Activated CD4-positive, CD25-positive, alpha-beta regulatory T cell treated with anti-CD3 and anti-CD28 coated beads, Interleukin-2, amount 50 U/mL, for 72 hours (primary cell): Measurements from ENCODE around the gene TMEM209.
"Not testable (repeated sequence)": the region's sequence is repeated elsewhere in the genome, so short reads cannot be mapped to it uniquely, and the experiment has no call there.

Experiments
- DNase-seq: peaks from one replicate; pipeline ENCODE4 v3.0.0; 2021

The TMEM209 gene

DNA sequence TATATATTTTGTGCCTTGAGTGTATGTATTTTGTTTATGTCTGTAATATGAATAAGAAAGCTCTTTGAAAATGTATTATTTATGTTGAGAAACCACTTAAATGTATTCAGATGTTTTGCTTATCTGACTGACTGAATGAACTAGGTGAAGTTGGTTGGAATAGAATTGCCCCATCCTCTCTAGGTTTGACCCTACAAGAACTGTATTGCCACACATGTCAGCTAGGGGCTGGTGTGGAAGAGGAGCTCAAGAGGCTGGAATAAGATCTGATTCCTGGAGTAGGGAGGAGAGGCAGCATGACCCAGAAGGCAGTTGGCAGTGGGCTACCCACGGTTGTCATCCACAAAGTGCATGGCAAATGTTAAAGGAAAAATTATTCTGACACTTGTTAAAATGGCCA lies 11.5 kb upstream of the TMEM209 start:
- DNase-seq = no peak

DNA sequence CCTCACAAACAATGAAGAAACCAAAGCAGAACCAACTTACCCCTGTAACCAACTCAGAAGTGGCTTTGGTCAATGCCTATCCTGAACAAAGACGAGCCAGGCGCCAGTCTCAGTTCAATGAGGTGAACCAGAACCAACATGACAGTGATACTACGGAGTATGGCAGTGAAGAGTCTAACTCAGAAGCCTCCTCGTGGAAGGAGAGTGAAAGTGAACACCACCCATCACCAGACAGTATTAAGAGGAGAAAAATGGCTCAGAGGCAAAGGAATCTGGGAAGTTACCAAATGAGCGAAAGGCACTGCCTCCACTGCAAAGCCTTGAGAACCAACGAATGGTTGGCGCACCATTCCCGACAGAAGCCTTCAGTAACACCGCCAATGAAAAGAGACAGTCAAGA lies 10.8 kb upstream of the TMEM209 start:
- no peak for DNase-seq

DNA sequence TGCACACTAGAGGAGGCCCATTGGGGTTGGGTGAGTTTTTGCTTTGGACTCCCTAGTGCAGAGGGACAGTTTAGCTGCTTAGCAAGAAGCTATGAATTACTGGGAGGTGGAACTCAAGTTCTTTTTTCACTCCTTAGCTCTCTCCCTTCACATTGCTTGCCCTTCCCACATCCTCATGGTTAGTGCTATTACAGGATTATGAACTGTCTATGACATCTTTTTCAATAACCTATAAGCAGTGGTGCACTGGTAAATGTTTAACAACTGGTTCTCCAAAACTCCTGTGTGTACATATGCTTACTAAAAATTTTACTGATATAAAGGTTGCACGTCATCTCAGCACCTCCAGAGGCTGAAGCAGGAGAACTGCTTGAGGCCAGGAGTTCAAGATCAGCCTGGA lies 8.6 kb upstream of the TMEM209 start:
- DNase-seq = no peak

DNA sequence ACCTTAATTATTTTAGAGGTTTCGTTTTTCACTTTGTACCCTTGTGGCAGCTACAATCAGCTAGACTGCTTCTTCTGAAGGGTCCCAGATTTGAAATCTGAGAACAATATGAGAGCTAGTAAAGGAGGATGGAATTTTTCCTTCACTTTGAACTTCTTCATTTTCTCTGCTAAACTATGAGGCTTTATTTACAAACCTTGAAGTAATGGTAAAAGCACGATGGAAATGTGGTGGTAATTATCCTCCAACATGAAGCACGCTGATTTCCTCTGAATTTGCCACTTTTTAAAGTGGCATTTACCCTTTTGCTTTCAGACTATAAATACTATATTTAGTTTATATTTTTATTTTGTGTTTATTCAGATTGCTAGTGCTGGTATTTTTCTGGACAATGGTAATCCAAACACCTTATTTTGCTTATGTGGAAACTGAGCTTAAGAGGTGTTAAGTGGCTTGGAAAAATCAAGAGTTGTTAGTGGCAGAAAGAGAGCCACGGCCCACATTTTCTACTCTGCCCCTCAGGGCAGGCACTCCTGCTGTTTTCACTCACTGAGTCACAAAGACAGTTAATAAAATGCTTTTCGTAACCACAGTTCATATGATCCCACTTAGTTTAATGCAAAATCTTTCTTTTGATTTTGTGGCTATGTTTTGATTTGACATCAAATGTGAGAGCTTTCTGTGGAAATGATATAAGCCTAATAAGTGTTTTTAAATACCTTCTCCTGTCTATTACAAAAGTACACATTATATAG lies 5.2 kb upstream of the TMEM209 start:
- no peak for DNase-seq

DNA sequence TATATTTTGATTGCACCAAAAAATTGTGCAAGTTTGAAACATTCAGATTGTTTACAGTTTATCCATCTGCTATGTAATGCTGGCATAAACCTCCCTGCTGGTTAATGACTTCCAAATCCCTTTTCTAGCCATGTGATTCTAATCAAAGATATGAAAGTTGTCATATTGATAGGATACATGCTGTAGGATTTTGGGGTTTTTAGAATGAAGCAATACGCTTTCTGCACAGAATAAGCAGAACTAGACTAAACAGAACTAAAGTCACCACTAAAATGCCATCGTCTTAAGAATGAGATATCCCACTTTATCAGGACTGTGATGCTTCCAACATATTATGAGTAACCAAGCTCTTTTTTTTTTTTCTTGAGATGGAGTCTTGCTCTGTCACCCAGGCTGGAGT lies 3.3 kb upstream of the TMEM209 start:
- no peak for DNase-seq

DNA sequence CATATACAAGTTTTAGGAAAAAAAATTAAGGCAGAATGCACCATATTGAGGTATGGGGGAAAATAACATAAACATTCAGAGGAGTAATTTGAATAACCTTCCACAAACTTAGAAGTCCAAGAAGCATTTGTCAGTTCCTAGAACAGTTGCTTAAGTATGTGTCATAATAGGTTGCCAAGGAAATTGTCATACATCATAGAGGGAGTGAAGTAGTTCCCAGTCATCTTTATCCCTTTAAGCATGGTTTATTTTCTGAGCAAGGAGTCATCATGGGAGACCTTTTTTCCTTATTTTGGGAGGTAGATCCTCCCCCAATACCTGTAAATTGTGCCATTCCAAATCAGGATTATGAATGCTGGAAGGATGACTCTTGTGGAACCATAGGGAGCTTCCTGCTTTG lies 2.4 kb upstream of the TMEM209 start, which contains the start of gene SSMEM1:
Gene SSMEM1 (plus strand): TSS at position 219 of the 400 bp plus-strand sequence. CDS start 51 bp downstream, at position 270.
- no peak for DNase-seq

DNA sequence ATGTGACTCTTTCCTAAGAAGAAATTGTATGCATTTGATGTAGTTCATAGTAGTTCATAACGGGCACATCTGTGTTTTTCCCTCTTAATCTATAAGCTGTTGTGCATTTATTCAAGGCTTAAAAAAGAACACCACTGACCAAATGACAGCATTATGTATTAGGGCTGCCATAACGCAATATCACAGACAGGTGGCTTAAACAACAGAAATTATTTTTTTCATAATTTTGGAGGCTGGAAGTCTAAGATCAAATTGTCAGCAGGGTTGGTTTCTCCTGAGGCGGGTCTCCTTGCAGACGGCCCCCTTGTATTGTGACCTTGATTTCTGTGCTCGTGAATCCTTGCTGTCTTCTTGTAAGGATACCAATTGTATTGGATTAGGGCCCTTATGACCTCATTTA lies 1.8 kb upstream of the TMEM209 start:
- no peak for DNase-seq

DNA sequence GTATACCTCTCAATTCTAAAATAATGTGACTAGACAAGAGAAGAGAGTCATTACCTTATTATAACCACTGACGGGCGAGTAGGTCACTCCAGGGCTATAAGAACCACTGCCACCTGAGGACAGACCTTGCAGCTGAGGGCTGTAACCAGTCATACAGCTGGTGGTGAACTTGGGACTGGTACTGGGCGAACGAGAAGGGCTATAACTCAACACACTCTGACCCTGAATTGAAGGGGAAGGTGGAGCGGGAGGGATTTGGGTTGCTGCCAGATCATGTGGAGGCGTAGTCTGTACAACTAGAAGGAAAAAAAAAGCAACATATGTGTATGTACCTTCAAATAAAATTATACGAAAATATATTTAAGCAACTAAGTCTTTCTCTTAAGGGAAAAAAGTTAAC lies 3.4 kb downstream of the TMEM209 start:
- DNase-seq = no peak

DNA sequence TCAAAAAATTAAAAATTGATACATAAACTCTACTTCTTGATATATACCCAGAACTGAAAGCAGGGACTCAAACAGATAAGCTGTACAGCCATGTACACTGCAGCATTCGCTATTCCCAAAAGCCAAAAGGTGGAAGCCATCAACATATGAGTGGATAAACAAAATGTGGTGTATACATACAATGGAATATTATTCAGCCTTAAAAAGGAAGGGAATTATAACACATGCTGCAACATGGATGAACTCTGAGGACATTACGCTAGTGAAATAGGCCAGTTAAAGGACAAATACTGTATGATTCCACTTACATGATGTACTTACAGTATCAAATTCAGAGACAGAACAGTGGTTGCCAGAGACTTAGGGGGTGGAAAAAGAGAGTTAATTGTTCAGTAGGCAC lies 8.1 kb downstream of the TMEM209 start:
- no peak for DNase-seq

DNA sequence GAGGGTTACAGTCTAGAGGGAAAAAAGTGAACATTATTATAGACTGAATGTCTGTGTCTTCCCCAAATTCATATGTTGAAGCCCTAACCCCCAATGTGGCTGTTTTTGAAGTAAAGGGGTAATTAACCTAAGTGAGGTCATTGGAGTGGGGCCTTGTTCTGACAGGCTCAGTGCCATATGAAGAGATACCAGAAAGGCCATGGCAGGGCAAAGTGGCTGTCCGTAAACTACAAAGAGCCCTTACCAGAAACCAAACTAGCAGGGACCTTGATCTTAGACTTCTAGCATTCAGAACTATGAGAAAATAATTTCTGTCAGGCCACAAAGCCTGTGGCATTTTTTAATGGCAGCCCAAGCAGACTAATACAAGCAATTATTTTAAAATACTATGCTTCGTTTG lies 8.7 kb downstream of the TMEM209 start:
- DNase-seq = no peak

DNA sequence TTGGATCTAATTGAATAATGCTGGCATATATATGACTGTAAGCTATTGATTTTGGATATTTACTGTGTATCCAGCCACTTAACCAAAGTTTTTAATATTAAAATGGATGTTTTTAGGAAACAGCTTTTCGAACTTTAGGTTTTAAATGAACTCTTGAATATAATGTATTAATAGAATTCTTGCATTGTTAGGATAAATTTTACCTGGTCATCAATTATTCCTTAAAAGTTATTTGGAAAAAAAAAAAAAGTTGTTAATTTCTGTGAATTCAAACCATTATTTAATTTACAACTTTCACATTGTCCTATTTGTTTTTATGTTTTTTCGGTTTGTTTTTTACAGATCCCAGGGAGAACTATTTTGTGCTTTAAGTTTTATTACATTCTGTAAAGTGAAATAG lies 9.8 kb downstream of the TMEM209 start:
- no peak for DNase-seq

DNA sequence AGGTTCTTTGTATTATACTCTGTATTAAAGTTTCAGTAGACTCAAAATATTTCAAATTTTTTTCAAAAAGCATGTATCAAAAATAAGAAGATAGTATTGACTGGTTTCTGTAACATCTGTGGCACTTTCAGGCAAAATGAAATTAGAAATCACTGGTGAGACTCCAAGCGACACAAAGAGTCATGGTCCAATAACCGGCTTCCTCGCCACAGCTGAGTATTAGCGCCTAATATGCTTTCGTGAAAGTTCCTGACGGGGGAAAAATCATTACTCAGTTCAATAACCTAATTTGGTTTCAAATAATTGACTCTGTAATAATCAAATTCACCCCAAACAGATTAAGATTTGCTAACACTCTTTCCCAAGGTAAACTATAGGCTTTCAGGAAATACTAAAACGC lies 13.4 kb downstream of the TMEM209 start:
- DNase-seq = no peak

DNA sequence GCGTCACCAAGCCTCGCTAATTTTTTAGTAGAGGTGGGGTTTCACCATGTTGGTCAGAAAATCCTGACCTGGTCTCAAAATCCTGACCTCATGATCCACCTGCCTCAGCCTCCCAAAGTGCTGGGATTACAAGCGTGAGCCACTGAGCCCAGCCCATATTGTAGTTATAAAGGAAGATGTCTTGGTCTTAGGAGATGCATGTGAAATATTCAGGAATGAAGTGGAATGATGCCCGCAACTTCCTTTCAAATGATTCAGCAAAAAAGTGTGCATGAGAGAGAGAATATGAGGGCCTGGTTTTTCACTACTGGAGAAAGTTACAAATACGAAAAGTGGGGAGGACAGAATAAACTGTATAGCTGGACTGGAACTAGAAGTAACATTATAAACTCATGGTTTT lies 15.9 kb downstream of the TMEM209 start:
- DNase-seq = no peak

DNA sequence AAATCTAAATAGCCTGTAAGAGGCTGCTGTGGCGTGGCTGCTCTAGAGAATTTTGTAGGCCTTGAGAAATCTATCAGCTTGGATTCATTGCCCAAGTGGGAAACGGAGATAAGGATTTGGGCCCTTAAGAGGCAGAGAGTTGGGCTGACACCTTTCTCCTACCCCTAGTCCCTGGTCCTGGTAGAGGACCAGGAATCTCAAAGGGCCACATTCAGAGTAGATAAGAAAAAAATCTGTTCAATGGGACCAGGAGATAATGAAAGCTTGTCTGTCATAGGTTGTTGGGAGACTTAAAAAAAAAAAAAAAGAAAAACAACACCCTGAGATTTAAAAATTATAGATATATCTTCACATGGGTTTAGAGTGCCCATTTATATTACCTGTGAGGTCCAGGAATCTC lies 17.8 kb downstream of the TMEM209 start:
- DNase-seq = no peak

DNA sequence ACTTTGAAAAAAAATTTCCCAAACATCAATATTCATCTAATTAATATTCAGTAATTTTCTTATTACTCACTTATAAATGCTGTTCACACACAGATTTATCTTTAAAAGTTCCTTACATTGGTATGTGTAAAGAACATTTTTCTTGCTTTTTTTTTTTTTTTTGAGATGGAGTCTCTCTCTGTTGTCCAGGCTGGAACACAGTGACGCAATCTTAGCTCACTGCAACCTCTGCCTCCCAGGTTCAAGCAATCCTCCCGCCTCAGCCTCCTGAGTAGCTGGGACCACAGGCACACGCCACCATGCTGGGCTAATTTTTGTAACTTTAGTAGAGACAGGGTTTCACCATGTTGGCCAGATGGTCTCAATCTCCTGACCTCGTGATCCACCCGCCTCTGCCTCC lies 20.9 kb downstream of the TMEM209 start:
- DNase-seq = not testable (repeated sequence)

DNA sequence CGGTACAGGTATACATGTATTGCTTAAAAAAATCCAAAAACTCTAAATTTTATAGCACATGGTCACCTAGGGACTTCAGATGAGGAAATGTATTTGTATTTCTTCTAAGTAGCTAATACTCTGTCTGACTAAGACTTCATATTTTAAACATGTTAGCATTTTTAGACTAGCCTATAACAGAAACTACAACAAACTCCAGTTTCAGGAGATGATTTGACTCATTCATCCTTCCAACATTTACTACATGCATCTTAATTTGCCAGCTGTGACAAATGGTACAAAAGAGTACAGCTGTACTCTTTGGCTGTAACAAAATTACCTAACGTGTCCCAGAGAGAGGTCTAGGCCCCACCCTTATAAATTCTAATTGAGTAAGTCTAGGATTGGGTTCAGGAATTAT lies 22.2 kb downstream of the TMEM209 start:
- no peak for DNase-seq

DNA sequence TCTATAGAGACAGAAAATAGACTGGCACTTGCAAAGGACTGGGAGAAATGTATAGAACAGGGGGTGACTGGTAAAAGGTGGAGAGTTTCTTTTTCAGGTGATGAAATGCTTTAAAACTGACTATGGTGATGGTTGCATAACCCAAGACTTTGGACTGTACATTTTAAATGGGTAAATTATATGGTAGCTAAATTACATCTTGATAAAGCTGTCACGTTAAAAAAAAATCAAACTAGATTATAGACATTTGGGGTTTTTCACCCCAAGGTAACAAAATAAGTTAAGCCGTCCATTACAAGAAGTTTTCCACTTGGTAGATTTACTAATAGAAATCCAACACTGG lies 24.0 kb downstream of the TMEM209 start:
- DNase-seq = no peak

DNA sequence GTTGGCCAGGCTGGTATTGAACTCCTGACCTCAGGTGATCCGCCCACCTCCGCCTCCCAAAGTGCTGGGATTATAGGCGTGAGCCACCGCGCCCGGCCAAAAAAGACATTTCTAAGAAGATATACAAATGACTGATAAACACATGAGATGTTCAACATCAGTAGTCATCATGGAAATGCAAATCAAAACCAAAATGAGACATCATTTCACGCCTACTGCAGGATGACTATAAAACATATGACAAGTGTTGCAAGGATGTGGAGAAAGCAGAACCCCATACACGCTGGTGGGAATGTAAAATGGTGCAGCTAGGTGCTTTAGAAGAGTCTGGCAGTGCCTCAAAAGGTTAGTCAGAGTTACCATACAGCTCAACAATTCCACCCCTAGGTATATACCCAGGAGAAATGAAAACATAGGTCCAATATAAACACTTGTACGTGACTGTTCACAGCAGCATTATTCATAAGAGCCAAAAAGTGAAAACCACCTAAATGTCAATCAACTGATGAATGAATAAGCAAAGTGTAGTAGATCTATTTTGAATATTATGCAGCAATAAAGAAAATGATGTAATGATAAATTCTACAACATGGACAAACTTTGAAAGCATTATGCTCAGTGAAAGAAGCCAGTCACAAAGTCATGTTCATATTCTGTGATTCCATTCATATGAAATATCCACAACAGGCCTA lies 24.5 kb downstream of the TMEM209 start:
- DNase-seq = no peak

DNA sequence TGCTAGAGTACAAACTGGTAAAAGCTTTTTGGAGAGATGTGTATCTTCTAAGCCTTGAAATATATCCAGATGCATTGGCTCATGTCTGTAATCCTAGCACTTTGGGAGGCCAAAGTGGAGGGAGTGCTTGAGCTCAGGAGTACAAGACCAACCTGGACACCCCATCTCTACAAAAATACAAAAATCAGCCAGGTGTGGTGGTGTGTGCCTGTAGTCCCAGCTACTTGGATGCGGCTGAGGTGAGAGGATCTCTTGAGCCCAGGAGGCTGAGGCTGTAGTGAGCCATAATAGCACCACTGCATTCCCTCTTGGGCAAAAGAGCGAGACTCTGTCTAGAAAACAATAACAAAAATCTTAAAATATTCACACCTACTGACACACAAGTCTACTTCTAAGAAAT lies 25.6 kb downstream of the TMEM209 start:
- no peak for DNase-seq

DNA sequence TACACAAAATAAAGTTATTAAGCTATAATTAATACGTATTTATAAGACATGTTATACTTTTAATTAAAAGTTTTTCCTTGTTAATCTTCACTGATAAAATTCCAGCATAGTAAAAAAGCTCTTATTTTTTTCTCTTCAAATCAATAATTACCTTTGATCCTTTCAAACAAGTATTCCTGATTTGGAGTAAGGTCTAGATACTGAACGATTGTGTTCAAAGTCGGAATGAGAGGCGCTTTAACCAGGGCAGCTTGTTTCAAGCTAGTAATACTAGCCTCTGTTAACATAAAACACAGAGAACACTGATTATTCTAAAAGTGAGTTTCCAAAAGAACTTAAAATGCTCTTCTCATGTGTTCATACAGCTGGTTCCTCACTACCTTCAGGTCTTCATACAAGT lies 27.0 kb downstream of the TMEM209 start:
- no peak for DNase-seq

DNA sequence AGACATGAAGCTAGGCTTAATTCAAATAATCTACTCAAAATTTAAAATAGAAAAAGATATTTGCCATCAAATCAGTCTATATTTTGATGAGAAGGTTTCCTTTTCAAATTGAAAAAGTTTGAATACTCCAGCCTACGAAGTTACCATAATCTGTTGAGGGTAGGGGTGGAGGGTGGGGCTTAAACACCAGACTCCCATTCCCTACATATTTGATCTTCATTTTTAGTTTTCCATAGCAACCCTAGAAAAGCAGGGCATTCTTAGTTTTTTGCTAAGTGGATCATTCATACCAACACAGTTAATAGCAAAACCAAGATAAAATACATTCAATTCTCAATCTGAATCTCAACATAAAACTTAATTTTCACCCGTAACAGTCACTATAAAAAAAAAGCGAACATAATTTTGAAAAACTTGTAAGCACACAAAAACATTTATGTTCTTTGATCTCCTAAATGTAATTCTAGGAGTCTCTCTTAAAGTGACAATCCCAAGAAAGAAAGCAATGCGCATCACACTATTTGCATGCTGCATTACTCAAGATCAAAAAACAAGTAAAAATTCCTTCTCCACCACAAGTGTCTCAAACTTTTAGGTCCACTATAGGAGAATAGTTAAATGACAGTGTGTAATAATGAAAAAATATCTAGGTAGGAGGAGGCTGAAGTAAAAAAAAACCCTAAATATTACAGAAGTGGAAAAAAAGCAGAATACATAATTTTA lies 30.8 kb downstream of the TMEM209 start:
- no peak for DNase-seq

DNA sequence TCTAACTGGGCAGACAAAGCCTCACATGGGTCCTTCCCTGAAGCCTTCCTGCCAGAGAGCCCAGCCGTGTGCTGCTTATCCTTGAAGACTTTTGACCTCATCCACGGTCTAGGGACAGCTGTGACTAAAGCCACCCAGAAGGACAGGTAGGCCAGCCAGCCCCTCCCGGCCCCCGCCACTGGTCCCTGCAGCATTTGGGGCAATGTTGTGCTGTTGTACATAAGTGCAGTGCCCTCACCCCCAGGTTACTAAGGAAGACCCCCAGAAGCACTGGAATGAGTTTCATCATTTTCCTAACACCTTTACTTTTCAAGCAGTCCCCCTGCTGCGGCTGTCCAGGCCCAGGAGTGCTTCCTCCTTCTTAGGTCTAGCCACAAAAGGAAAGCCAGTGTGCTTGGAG lies 43.0 kb downstream of the TMEM209 start:
- no peak for DNase-seq

DNA sequence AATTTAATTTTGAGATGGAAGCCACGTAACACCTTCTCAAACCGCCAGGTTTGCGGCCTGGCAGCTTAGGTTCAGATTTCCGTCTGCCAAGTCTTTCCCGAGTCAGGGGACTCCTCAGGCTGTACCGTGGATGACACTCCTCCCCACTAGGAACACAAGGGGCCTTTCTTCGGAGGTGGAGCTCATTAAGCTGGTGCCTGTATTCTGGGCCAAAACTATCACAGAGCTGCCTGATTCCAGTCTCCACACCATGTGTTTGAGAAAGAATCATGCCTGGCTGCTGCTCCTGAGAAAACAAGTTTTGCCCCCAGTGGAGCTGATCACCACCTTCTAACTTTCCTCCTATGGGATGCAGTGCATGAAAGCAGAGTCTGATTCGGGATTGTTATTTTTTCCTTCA lies 44.8 kb downstream of the TMEM209 start:
- no peak for DNase-seq

DNA sequence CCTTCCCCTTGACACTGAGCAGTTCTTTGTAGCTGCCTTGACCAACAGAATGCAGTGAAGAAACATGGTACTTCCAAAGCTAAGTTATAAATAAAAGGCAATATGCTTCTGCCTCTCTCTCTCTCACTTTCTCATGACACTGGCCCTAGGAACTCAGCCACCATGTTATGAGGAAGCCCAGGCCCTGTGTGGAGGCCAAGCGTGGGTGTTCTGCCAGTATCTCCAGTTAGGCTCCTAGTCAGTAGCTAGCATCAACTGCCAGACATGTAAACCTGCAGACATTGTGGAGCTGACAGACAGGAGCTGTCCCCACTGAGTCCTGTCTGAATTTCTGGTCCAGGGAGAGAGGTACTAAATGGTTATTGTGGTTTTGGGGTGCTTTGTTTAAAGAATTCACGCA lies 45.2 kb downstream of the TMEM209 start:
- DNase-seq = no peak
